GM12878 (cell line): ENCODE results near the gene PIGBOS1. TPM values are rescaled to one million over a fixed set of nuclear protein-coding genes. Genes with fewer than 3 reads are reported as not detected.
A peak's percentile ranks its signal among the peaks of the same experiment; 100 is the strongest.

ENCODE experiments used
- EED ChIP-seq: sonication (generic); IDR thresholded peaks from 2 replicates; pipeline ENCODE4 v1.6.1; 2016; ENCODE audit warnings: antibody characterized with exemption, low read depth
- ETV6 ChIP-seq, 2 experiments: fragments of 450-650 bp in 1 of 2; IDR thresholded peaks in 1 of 2; conservative IDR thresholded peaks in 1 of 2; 2 replicates each; pipeline ENCODE4 v1.6.1; 2014; ENCODE audit warnings: antibody characterized with exemption in 1 of 2, borderline replicate concordance in 1 of 2, low read depth in 1 of 2, mild to moderate bottlenecking in 1 of 2, moderate library complexity in 1 of 2
- KLF5 ChIP-seq: fragments of 450-650 bp; IDR thresholded peaks from 2 replicates; pipeline ENCODE4 v1.6.1; 2014; ENCODE audit warnings: mild to moderate bottlenecking; ENCODE audit not compliant: partially characterized antibody
- LARP7 ChIP-seq: fragments of 450-650 bp; IDR thresholded peaks from 2 replicates; pipeline ENCODE4 v1.6.1; 2017; ENCODE audit warnings: mild to moderate bottlenecking
- MTA3 ChIP-seq: IDR thresholded peaks from 2 replicates; pipeline ENCODE4 v1.6.1; 2012; ENCODE audit warnings: low read length, inconsistent platforms, borderline replicate concordance
- NFXL1 ChIP-seq: fragments of 450-650 bp; IDR thresholded peaks from 2 replicates; pipeline ENCODE4 v1.6.1; 2017; ENCODE audit warnings: antibody characterized with exemption, mild to moderate bottlenecking, borderline replicate concordance
- NFYB ChIP-seq: IDR thresholded peaks from 2 replicates; pipeline ENCODE4 v1.6.1; 2011; ENCODE audit warnings: low read depth, mild to moderate bottlenecking, low read length, improper control_type of control experiment, moderate library complexity; ENCODE audit not compliant: insufficient read depth
- NKRF ChIP-seq: fragments of 450-650 bp; conservative IDR thresholded peaks from 2 replicates; pipeline ENCODE4 v1.6.1; 2017; ENCODE audit warnings: mild to moderate bottlenecking, moderate library complexity
- NR2F1 ChIP-seq: fragments of 450-650 bp; conservative IDR thresholded peaks from 2 replicates; pipeline ENCODE4 v1.6.1; 2017; ENCODE audit warnings: mild to moderate bottlenecking
- ZNF217 ChIP-seq: fragments of 450-650 bp; IDR thresholded peaks from 2 replicates; pipeline ENCODE4 v1.6.1; 2017; ENCODE audit warnings: antibody characterized with exemption, mild to moderate bottlenecking
- polyA plus RNA-seq, 11 experiments: library from polyadenylated mRNA; depleted of rRNA in 4 of 11; unstranded in 6 of 11; stranded (reverse) in 5 of 11; fragments of >200 nt; fragmentation: Nextera tagmentation in 4 of 11; fragmentation: Illumina TruSeq in 1 of 11; extraction: Ambion mirVana in 4 of 11; extraction: Trizol in 1 of 11; gene quantifications; 1 replicate in 1 of 11; 2 replicates in 10 of 11; pipeline versions ENCODE4 v1.2.1 to v1.2.3, GENCODE V29; 2011 to 2016; ENCODE audit warnings: inconsistent platforms in 2 of 11, missing spikeins in 2 of 11, low read depth in 1 of 11
- total RNA-seq, 4 experiments: library from RNA; depleted of rRNA in 3 of 4; stranded (reverse); fragments of >200 nt in 3 of 4; fragmentation: Illumina TruSeq in 1 of 4; extraction: Trizol in 1 of 4; gene quantifications; 2 replicates each; pipeline versions ENCODE4 v1.2.1 to v1.2.3, GENCODE V29; 2013 to 2021
- TF ChIP-seq, protein P1 (sequence below): fragments of 150-350 bp; IDR thresholded peaks from 2 replicates; pipeline ENCODE4 v1.6.1; 2016; ENCODE audit warnings: low read depth, low read length
- TF ChIP-seq, protein P2 (sequence below): fragments of 450-650 bp; IDR thresholded peaks from 2 replicates; pipeline ENCODE4 v1.6.1; 2016; ENCODE audit warnings: mild to moderate bottlenecking, moderate library complexity, borderline replicate concordance
- TF ChIP-seq, protein P3 (sequence below): IDR thresholded peaks from 2 replicates; pipeline ENCODE4 v1.6.1; 2012; ENCODE audit warnings: low read depth, low read length, improper control_type of control experiment
- TF ChIP-seq, protein P4 (sequence below): fragments of 450-650 bp; IDR thresholded peaks from 2 replicates; pipeline ENCODE4 v1.6.1; 2018; ENCODE audit warnings: borderline replicate concordance, mild to moderate bottlenecking; ENCODE audit not compliant: partially characterized antibody

The PIGBOS1 gene
- total and polyA plus RNA-seq, 10 of the 15 experiments (the other 5 are each of a cell fraction or from before 2014, with no cell fraction given): 7.1 to 24.7 (median 10.2) TPM

DNA sequence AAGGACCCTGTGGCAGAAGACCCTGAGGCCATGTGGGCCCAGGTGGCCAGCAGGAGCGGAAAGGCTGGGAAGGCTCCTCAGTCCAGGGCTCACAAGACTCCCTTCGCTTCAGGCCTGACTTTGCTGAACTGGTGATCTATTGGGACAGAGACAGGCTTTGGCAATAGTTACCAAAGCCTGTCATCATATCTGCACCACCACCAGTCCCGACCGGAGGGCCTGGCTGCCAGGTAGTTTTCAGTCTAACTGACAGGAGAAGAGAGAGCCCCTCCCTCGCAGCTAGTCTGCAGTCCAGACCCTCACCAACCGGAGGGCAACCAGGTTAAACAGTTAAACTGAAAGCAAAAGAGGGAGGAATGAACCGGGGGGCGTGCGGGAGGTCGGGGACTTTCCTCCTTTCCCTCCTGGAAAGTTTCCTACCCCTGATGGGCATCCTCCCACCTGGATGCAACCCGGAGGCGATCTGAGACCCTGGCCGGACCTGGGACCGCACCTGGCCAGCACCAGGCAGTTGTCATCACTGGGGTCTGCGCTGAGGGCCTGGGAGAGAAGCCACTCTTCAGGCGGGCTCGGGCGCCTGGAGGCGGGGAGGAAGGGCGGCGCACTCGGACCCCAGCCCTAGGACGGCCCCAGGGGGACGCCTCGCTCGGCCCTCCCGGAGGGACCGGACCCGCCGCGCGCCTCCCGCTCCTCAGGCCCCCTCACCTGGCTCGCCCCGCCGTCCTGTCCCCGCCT is 29.7 kb downstream of the PIGBOS1 start (continued):
- TF ChIP-seq LARP7: peak; percentile 75; the same call in 1 of the 2 replicates
- TF ChIP-seq ZNF217: no peak
- TF ChIP-seq NFXL1: no peak
- TF ChIP-seq ETV6 (conservative IDR thresholded peaks at IDR 0.05 in 1 of 2, IDR thresholded peaks at IDR 0.05 in 1 of 2; ENCODE audit: borderline replicate concordance in 1 of 2, low read depth in 1 of 2): no peak
- peak; percentile 74; the same call in 1 of the 2 replicates for TF ChIP-seq NKRF
- TF ChIP-seq NR2F1: peak; percentile 42; the same call in 1 of the 2 replicates
- TF ChIP-seq NFYB: no peak
- peak; percentile 10; the same call in 1 of the 2 replicates for TF ChIP-seq EED
- TF ChIP-seq, protein P1, sequence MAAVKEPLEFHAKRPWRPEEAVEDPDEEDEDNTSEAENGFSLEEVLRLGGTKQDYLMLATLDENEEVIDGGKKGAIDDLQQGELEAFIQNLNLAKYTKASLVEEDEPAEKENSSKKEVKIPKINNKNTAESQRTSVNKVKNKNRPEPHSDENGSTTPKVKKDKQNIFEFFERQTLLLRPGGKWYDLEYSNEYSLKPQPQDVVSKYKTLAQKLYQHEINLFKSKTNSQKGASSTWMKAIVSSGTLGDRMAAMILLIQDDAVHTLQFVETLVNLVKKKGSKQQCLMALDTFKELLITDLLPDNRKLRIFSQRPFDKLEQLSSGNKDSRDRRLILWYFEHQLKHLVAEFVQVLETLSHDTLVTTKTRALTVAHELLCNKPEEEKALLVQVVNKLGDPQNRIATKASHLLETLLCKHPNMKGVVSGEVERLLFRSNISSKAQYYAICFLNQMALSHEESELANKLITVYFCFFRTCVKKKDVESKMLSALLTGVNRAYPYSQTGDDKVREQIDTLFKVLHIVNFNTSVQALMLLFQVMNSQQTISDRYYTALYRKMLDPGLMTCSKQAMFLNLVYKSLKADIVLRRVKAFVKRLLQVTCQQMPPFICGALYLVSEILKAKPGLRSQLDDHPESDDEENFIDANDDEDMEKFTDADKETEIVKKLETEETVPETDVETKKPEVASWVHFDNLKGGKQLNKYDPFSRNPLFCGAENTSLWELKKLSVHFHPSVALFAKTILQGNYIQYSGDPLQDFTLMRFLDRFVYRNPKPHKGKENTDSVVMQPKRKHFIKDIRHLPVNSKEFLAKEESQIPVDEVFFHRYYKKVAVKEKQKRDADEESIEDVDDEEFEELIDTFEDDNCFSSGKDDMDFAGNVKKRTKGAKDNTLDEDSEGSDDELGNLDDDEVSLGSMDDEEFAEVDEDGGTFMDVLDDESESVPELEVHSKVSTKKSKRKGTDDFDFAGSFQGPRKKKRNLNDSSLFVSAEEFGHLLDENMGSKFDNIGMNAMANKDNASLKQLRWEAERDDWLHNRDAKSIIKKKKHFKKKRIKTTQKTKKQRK: no peak
- TF ChIP-seq MTA3: no peak
- TF ChIP-seq, protein P2, sequence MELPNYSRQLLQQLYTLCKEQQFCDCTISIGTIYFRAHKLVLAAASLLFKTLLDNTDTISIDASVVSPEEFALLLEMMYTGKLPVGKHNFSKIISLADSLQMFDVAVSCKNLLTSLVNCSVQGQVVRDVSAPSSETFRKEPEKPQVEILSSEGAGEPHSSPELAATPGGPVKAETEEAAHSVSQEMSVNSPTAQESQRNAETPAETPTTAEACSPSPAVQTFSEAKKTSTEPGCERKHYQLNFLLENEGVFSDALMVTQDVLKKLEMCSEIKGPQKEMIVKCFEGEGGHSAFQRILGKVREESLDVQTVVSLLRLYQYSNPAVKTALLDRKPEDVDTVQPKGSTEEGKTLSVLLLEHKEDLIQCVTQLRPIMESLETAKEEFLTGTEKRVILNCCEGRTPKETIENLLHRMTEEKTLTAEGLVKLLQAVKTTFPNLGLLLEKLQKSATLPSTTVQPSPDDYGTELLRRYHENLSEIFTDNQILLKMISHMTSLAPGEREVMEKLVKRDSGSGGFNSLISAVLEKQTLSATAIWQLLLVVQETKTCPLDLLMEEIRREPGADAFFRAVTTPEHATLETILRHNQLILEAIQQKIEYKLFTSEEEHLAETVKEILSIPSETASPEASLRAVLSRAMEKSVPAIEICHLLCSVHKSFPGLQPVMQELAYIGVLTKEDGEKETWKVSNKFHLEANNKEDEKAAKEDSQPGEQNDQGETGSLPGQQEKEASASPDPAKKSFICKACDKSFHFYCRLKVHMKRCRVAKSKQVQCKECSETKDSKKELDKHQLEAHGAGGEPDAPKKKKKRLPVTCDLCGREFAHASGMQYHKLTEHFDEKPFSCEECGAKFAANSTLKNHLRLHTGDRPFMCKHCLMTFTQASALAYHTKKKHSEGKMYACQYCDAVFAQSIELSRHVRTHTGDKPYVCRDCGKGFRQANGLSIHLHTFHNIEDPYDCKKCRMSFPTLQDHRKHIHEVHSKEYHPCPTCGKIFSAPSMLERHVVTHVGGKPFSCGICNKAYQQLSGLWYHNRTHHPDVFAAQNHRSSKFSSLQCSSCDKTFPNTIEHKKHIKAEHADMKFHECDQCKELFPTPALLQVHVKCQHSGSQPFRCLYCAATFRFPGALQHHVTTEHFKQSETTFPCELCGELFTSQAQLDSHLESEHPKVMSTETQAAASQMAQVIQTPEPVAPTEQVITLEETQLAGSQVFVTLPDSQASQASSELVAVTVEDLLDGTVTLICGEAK: no peak
- no peak for TF ChIP-seq KLF5
- TF ChIP-seq, protein P3, sequence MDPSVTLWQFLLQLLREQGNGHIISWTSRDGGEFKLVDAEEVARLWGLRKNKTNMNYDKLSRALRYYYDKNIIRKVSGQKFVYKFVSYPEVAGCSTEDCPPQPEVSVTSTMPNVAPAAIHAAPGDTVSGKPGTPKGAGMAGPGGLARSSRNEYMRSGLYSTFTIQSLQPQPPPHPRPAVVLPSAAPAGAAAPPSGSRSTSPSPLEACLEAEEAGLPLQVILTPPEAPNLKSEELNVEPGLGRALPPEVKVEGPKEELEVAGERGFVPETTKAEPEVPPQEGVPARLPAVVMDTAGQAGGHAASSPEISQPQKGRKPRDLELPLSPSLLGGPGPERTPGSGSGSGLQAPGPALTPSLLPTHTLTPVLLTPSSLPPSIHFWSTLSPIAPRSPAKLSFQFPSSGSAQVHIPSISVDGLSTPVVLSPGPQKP: no peak
- TF ChIP-seq, protein P4, sequence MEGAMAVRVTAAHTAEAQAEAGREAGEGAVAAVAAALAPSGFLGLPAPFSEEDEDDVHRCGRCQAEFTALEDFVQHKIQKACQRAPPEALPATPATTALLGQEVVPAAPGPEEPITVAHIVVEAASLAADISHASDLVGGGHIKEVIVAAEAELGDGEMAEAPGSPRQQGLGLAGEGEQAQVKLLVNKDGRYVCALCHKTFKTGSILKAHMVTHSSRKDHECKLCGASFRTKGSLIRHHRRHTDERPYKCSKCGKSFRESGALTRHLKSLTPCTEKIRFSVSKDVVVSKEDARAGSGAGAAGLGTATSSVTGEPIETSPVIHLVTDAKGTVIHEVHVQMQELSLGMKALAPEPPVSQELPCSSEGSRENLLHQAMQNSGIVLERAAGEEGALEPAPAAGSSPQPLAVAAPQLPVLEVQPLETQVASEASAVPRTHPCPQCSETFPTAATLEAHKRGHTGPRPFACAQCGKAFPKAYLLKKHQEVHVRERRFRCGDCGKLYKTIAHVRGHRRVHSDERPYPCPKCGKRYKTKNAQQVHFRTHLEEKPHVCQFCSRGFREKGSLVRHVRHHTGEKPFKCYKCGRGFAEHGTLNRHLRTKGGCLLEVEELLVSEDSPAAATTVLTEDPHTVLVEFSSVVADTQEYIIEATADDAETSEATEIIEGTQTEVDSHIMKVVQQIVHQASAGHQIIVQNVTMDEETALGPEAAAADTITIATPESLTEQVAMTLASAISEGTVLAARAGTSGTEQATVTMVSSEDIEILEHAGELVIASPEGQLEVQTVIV: no peak
